HepG2 (cell line): ENCODE measurements around the gene ZNF274. TPM values are rescaled to one million over a fixed set of nuclear protein-coding genes. Genes with fewer than 3 reads are reported as not detected.

Source experiments
- GATAD1 ChIP-seq: IDR thresholded peaks from 2 replicates; pipeline ENCODE4 v1.6.1; 2016; ENCODE audit warnings: missing genetic modification reagents, missing compliant biosample characterization
- REST ChIP-seq, 2 experiments: IDR thresholded peaks; 2 replicates each; pipeline ENCODE4 v1.6.1; 2011 to 2012; ENCODE audit warnings: low read length in 2 of 2, borderline replicate concordance in 1 of 2, low read depth in 1 of 2, mild to moderate bottlenecking in 1 of 2, moderate library complexity in 1 of 2
- RORA ChIP-seq: sonication (generic); formaldehyde crosslinking; IDR thresholded peaks from 2 replicates; pipeline ENCODE4 v1.5.0; 2020; ENCODE audit warnings: mild to moderate bottlenecking, missing genetic modification reagents, moderate library complexity
- SNAPC2 ChIP-seq: sonication (generic); formaldehyde crosslinking; IDR thresholded peaks from 2 replicates; pipeline ENCODE4 v1.8.1; 2022; ENCODE audit warnings: mild to moderate bottlenecking, missing genetic modification reagents
- TOE1 ChIP-seq: sonication (generic); formaldehyde crosslinking; IDR thresholded peaks from 2 replicates; pipeline ENCODE4 v1.4.0; 2020; ENCODE audit warnings: mild to moderate bottlenecking, missing genetic modification reagents
- TRIM24 ChIP-seq: sonication (generic); formaldehyde crosslinking; IDR thresholded peaks from 2 replicates; pipeline ENCODE4 v1.8.0; 2022; ENCODE audit warnings: mild to moderate bottlenecking, missing genetic modification reagents
- ZBTB40 ChIP-seq, 2 experiments: fragments of 450-650 bp in 1 of 2; sonication (generic) in 1 of 2; formaldehyde crosslinking in 1 of 2; IDR thresholded peaks; 2 replicates each; pipeline versions ENCODE4 v1.6.1 to v1.8.0; 2016 to 2022; ENCODE audit warnings: antibody characterized with exemption in 1 of 2, mild to moderate bottlenecking in 1 of 2, missing genetic modification reagents in 1 of 2
- ZNF260 ChIP-seq: sonication (generic); formaldehyde crosslinking; IDR thresholded peaks from 2 replicates; pipeline ENCODE4 v1.4.0; 2020; ENCODE audit warnings: missing genetic modification reagents, low read depth, mild to moderate bottlenecking, borderline replicate concordance
- ZNF3 ChIP-seq: IDR thresholded peaks from 2 replicates; pipeline ENCODE4 v1.7.0; 2017; ENCODE audit warnings: inconsistent platforms
- ZNF430 ChIP-seq: sonication (generic); formaldehyde crosslinking; IDR thresholded peaks from 2 replicates; pipeline ENCODE4 v1.9.0; 2021; ENCODE audit warnings: mild to moderate bottlenecking, missing genetic modification reagents
- ZNF891 ChIP-seq: sonication (generic); formaldehyde crosslinking; IDR thresholded peaks from 2 replicates; pipeline ENCODE4 v1.5.0; 2020; ENCODE audit warnings: mild to moderate bottlenecking, missing genetic modification reagents
- ZXDC ChIP-seq: sonication (generic); formaldehyde crosslinking; IDR thresholded peaks from 2 replicates; pipeline ENCODE4 v1.5.0; 2020; ENCODE audit warnings: mild to moderate bottlenecking, missing genetic modification reagents
- polyA plus RNA-seq, 8 experiments: library from polyadenylated mRNA; depleted of rRNA in 3 of 8; stranded (reverse) in 7 of 8; unstranded in 1 of 8; fragments of >200 nt; fragmentation: Illumina TruSeq in 4 of 8; extraction: Trizol in 4 of 8; gene quantifications; 2 replicates each; pipeline versions ENCODE4 v1.2.1 to v1.2.3, GENCODE V29; 2011 to 2016; ENCODE audit warnings: low read depth in 4 of 8, missing spikeins in 1 of 8, mixed read lengths in 1 of 8; ENCODE audit not compliant: insufficient read depth in 1 of 8
- total RNA-seq, 5 experiments: library from RNA; depleted of rRNA; stranded (reverse); fragments of >200 nt; fragmentation: Illumina TruSeq; extraction: Trizol; gene quantifications; 2 replicates each; pipeline ENCODE4 v1.2.3, GENCODE V29; 2016; ENCODE audit warnings: low read depth in 1 of 5

ZNF274 gene
- total and polyA plus RNA-seq, 2 of the 13 experiments (the other 11 are each of a cell fraction or from before 2014, with no cell fraction given), result 16.1 to 23.0 TPM

GRCh38 chr19:58154679-58155648, 27.9 kb upstream of the ZNF274 start (continued):
- no peak; a peak in 1 of 4 replicates for TF ChIP-seq REST (IDR thresholded peaks at IDR 0.05; ENCODE audit: borderline replicate concordance in 1 of 2, low read depth in 1 of 2, low read length in 2 of 2)
- TF ChIP-seq GATAD1, result peak; percentile 93
- TF ChIP-seq ZNF891 (CRISPR knock-in tag), result 0 out of 2 replicates have a peak, but pooled peaks have one; percentile 65
- TF ChIP-seq ZNF260, result no peak
- no peak for TF ChIP-seq TOE1 (CRISPR knock-in tag)
- no peak for TF ChIP-seq TRIM24 (CRISPR knock-in tag)
- TF ChIP-seq ZNF3 (CRISPR knock-in tag), result 0 out of 2 replicates have a peak, but pooled peaks have one; percentile 10
- no peak for TF ChIP-seq SNAPC2
- TF ChIP-seq ZBTB40 (IDR thresholded peaks at IDR 0.05), result no peak
- TF ChIP-seq ZBTB40 (CRISPR knock-in tag; IDR thresholded peaks at IDR 0.05), result no peak; the same call in 1 of the 2 replicates
- TF ChIP-seq RORA (CRISPR knock-in tag), result no peak
- 0 out of 2 replicates have a peak, but pooled peaks have one; percentile 48 for TF ChIP-seq ZXDC (CRISPR knock-in tag)
- TF ChIP-seq ZNF430 (CRISPR knock-in tag), result peak; percentile 90
